H4 (cell line): ENCODE measurements around the gene LRP2. TPM values are rescaled to one million over a fixed set of nuclear protein-coding genes. Genes with fewer than 3 reads are reported as not detected.
"Not testable (repeated sequence)": the region's sequence is repeated elsewhere in the genome, so short reads cannot be mapped to it uniquely, and the experiment has no call there.

Source experiments
- DNase-seq: peaks from one replicate; pipeline ENCODE4 v3.0.0-alpha.2; 2015; ENCODE audit warnings: low spot score
- total RNA-seq: library from RNA; depleted of rRNA; stranded (reverse); fragments of >200 nt; shearing (Covaris generic); gene quantifications from 2 replicates; pipeline ENCODE4 v1.2.3, GENCODE V29; 2014

LRP2 gene
- total RNA-seq, 1 experiment from 2014 or later: 0.10 TPM

DNA sequence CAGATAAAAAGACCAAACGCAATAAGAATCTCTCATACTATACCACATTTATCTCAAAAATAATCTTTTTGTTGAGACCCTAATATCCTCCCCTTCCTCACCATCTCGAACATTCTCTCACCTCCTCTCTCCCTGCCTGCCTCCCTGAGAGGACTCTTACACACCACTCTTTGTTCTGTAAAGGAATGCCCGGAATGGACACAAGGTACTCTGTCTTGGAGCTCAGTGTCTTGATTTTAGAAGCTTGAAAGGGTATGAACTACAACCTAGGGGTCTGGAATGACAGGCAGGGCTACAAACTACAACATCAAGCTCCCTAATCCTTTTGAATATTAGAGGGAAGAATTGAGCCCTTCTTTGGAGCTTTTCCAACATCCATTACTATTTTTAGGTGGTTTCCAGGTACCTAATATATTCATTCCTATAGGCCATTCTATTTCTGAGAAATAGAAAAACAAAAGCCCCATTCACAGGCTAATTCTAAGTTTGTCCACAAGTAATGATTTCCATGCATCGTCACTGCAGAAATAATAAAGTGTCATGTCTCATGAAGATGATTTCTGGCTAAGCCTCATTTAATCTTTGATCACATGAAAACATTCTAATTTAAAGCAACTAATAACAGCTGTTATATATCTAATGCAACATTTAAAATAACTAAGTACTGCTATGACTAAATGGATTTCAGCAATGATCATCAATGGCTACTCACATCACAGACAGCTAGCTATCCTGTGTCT, 60.6 kb downstream of the LRP2 start:
- DNase-seq: no peak

DNA sequence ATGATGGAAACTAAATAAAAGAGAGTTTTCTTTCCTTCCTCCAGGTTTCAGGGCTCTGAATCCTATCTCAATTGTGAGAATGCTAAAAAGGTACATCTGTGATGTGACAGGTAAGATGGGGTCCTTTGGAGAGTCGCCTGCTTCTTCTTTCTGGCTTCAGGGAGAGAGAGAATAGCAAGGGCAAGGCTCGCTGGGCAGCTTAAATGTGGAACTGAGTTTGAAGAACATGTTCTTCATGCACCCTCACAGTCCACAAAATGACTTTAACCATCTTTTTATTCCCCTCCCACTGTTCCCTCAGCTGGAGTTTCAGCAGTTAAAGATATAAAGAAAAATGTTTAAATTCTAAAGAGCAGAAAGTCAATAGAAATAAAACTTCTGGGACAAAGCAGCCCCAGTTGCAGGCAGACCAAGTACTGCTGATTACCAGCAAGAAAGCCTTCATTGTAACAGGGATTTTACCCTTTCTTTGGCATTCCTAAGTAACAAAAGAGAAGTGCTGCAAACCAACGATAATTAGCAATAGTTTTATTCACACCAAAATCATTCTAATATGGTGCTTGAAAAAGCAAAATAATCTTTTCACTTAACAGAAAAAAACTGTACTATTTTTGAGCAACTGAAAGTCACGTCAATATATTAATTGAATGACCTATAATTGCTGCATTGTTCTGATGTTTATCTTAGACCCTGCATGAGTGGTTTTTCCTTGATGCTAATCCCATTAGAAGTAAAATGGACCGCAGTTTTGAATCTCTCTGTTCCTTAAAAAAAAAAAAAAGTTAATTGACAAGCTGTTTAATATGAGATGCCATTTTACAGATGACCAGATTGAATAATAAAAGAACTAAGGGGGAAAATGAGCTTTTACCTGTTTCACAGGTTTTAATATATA, 61.5 kb downstream of the LRP2 start:
- no peak for DNase-seq

DNA sequence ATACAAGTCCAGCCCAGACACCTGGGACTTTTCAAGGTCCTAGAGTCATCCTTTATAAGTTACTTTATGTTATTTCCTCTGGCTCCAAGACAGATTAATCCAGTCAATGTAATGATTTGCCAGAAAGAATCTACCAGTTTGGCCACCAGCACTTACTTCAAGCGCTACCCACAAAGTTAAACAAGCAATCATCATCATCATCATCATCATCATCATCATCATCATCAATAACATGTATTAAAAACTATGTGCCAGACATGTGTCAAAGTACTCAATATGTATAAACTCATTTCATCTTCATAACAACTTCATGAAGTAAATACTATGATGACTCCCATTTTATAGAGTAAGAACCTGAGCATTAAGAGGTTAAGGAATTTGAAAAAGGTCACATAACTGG, 64.3 kb downstream of the LRP2 start:
- DNase-seq: no peak

DNA sequence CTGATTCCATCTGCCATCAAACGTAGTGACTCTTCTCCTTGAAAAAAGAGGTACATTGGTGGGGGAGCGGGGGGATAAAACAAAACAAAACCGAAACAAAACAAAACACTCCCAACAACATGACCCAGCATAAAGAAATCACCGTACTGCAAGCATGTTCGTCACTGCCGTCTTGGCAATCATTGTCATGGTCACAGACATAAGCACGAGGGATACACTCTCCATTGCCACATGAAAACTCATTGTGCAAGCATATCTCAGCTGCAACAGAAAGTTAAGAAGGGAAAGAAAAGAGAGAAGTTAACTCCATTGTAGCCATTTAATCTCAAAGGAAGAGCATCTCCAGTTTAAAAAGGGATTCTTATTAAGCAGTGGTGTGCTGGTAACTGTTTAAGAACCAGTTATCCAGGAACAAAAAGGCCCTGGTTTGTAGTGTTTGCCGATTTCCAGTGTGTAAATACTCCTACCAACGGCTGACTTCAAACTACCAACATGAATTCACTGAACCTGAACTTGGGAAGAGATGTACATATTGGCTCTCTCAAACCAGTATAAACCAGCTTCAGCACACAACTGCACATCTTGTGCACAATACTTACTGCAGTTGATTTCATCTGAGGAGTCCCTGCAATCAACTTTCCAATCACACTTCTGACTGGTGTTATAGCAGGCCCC, 68.2 kb downstream of the LRP2 start:
- DNase-seq: no peak

DNA sequence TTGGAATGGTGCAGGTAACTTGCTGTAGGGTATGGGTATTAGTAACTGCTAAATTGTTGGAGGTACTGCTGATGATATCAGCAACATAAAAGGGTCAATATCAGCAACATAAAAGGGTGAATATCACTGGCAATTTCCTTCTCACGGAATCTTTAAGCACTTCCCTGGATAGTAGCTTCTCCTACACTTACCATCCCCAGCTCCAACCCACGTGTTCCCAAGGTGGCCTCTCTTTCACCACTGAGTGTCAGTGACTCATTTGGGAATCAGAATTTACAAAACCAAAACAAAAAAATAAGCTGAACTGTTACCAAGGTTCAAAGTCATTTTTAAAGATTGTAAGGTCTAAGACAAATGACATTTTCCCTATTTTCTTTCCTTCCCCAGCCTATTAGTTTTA, 70.8 kb downstream of the LRP2 start:
- DNase-seq: peak; percentile 22

DNA sequence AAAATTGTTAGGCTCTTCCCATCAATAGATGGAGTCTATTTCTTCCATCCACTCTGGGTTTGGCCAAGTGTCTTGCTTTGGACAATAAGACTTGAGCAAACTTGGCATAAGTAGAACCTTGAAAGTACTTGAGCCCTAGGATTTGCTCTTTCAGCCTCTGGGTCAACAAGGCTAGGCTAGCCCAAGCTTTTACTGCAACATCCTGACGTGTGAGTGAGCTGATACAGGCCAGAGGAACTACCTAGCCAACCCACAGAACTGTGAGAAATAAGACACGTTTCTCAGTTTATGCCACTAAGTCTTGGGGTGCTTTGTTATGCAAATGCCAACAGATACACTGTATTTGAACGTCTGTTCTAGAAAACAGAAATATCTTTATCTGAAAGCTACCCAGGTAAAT, 71.9 kb downstream of the LRP2 start:
- no peak for DNase-seq

DNA sequence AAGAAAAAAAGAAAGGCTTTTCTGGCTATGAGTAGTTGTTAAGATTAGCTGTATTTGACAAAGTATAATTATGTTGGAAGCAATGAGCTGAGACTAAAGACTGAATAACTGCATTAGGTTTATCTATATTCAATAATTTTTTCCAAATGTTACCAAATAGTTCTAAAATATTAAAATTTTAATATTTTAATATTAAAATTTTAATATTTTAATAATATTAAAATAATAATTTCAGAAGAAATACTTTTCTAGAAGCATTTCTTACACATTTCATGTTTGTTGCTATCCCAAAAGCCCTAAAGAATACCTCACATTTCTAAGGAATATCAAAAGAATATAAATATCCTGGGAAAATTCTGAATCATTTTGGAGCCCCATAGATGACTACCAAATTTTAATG, 74.7 kb downstream of the LRP2 start:
- no peak for DNase-seq

DNA sequence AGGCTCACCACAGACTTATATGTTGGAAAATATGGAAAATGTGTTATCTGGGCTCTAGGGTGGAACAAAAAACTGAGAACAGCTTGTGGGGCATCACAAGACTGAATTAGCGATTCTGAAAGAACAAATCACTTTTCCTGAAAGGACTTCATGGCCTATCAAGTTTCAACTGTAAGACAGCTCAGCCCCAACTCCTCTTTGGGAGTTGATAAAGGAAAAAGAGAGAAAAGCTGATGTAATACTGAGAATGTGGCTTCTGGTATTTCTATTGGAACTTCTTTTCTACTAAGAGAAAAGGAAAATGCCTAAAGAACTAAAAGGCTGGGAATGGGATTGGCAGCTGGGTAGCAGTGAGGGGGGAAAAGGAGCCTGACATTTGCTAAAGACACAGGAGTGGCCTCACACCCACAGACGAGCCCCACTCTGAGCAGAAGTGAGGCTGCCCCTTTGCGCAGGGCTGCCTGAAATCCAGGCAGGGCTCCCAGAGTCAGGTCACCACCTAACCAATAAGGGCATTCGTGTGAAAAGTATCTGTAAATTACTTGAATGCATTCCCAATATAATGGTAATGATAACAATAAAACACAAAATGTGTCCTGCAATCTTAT, 75.6 kb downstream of the LRP2 start:
- no peak for DNase-seq

DNA sequence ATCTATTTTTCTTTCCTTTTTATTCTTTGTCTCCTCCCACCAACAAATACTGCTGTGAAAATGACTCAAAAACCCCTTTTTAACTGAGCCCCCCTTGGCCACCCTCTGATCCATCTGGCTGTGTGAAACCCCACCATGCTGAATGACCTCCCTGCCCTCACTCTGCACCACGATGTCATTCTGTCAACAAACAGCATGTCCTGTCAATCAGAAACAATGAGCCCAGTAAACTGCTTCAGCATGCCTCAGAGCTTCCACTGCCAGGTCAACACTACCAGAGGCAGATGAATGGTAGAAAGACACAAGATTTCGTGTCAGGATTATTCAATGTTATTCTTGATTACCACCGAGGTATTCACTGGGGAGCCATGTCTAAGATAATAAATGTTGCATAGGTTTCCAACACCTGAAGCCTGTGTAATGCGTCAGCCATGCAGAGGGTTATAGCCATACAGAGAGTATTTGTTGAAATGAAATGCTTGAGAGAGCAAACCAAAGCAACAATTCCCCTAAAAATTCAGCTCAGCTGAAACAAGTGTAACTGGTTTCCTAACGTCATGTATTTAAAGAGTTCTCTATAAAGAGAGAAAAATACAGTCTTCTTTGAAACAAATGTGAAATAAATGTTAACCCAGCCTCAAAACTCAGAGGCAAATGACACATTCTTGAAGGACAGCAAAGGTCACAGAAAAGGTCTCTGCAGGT, 76.7 kb downstream of the LRP2 start:
- no peak for DNase-seq

DNA sequence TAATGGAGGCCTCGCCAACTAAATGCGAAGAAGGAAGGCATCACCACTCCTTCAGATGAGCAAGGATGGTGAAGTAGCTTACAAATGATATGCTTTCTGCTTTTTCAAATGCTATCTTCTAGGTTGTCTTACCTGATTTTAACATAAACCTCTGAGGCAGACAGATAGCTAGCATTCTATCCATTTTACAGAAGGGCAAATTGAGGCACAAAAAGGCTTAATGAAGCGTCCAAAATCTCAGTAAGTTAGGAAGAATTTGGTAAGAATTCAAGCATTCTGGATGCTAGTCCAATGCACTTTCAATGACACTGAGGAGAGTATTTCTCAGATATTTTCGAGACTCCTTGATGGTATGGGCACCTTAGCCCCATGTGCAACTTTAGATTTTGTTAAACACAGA, 81.8 kb downstream of the LRP2 start:
- no peak for DNase-seq

DNA sequence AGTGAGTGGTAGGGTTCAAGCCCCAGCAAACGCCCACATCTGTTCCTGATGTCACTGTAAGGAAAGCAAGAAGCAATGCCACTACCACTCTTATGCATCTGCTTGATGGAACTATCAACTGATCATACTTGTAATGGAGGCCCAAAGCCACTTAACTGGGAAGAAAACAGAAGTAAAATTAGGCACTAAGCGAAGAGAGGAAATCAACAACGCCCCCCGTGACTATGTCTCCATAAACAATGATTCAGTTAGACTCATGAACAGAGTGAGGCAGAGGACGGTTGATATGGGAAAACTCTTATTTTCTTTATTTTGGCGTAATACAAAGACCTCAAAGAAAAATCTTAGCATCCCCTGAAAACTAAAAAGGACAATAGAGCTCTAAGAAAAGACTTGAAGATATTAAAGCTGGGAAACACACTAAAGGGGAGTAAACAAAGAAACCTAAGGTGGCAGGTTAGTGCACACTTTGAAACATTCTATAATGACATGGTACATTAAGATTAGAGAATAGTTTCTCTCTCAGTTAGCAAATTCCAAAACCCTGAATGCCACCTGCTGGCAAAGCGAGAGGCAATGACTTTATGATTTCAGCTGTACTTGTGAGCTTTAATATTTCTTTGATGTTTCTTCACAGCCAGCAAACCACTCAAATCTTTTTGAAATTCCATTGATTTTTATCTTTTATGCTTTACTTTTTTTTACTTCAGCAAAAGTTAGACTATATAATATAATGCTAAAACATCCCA, 86.5 kb downstream of the LRP2 start:
- peak; percentile 14 for DNase-seq

DNA sequence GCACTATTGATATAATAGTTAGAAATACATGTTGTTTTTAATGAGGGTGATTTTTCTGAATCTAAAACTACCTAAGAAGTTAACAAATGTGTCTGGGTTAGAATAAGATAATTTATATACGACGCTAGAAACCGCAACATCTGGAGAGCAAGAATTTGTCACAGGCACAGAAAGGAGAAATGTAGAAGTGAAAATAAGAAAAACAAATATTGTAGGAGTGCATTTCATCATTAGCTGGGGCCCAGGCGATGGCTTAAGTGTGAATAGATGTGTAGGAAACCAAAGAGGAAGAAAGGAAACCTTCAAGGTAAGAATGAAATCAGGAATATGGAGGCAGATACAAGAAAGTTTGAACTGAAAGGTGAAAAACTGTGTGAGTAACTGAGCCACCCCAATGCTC, 90.3 kb downstream of the LRP2 start:
- no peak for DNase-seq

DNA sequence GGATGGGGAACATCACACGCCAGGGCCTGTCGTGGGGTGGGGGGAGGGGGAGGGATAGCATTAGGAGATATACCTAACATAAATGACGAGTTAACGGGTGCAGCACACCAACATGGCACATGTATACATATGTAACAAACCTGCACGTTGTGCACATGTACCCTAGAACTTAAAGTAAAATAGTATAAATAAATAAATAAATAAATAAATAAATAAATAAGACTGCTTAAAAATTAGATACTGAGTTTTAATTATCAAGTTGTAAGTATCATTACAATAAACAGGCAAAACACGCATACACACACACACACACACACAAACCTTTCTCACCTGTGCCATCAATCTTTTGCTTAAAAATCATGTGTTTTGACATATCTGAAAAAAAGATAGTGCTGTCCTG, 91.8 kb downstream of the LRP2 start:
- not testable (repeated sequence) for DNase-seq

DNA sequence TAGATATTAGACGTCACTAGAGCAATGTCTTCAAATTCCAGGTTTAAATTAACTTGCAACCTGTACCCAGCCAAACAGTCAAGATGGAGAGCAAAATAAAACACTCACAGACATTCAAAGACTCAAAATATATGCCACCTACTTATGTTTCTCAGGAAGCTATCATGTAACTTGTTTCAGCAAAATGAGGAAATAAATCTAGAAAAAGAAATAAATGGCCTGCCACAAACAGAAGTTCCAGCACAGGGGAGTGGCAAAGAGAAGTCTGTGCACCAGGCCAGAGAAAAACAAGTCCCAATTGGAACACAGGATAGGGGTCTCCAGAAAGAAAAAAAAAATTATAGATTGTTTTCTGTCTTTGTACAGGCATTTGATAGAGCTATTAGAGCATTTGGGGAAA, 96.7 kb downstream of the LRP2 start:
- no peak for DNase-seq

DNA sequence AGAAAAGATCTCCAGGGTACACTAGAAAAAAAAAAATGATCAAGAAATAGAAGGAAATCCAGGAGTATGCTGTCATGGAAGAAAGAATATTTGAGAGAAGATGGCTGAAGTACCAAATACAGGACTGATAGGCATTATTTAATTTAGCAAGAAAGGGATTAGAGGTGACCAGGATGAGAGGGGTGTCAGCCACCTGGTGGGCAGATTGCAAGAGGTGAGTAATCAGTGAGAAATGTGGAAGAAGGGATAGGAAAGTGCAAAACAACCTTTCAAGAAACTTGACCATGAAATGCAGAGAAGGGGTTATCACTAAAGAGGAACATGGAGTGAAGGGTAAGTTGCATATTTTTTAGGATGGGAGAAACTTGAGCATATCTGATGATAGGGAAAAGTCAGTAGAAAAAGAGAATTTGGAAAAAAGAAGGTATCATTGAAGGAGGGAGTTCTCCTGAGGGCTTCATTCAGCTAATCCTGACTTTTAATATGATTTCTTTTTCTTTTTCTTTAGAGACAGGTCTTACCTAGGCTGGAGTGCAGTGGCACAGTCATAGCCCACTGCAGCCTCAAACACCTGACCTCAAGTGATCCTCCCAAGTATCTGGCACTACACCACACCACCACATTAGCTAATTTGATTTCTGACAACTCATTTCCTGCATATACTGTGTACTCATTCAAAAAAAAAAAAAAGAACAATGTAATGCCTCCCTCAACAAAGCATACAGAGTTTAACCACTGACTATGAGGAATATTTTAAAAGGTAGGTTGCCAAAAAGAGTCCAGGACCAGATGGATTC, 101.3 kb downstream of the LRP2 start:
- DNase-seq: no peak

DNA sequence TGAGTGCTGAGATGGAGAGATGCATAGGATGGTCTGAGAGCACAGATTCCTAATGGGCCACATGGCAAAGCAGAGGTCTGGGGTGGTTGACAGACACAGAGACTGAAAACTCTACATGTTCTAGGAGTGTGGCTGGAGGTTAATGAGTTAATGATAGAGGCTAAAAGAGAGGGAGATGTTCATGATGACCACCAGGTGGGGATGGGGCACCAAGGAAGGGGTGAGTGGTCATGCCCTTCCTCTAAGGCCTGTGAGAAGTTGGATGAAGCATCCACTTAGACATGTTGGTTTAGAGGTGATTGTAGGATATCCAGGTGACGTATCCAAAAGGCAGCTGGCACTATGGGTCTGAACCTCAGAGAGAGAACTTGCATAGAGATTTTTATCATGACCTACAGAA, 102.1 kb downstream of the LRP2 start:
- no peak for DNase-seq

DNA sequence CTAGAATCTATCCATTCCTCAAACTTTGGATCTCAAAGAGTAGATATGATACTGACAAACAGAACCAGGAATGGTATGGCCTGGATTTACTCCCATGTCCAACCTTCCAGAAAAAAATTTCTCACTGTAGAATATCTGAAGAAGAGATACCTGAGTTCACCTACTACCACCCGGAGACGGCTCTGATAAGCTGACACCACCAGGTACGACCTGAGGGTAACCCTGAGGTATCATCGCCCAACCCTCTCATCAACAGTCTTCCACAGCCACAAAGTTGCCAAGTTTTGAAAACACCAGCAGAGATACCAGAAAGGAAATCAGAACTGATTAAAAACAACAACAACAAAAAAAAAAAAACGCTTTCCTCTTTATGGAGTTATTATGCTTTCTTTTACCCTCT, 102.9 kb downstream of the LRP2 start:
- DNase-seq: no peak

DNA sequence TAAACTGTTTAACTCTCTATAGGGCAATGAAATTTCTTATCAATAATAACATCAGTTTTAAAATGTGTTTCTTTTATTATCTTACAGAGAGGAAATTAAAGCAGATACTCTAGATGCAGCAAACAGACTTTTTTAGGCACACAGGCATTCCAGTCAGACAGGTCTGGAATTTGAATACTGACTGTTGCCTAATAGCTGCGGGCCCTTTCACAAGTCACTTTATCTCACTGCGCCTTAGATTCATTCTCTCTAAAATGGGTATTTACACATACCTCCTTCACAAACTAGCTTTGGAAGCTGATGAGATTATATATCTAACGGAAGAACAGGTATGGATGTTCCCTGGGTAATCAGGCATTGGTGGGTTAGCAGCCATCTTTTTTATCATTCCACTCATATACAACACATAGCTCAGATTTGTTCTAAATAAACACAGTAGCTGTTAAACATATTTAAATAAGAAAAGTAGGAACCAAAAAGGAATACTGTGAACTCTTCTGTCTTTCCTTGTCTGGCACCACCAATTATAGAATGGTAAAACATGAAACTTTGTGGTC, 104.2 kb downstream of the LRP2 start:
- DNase-seq: no peak

DNA sequence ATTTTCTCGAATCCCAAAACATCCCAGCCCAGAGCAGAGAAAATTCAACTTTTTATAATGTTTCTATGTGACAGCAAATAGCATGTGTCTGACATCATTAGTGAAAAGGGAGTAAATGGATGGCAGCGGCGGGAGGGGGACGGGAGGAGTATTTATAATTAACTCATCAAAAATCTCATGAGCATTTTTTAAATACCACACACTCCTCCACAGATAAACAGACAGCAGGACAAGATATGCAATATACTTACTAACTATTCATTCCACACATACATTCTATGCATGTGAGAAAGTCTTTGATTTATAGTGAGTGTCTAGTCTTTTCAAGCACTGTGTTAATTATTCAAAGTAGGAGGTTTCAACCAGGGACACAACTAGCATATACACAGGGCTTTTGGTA, 107.6 kb downstream of the LRP2 start:
- no peak for DNase-seq

DNA sequence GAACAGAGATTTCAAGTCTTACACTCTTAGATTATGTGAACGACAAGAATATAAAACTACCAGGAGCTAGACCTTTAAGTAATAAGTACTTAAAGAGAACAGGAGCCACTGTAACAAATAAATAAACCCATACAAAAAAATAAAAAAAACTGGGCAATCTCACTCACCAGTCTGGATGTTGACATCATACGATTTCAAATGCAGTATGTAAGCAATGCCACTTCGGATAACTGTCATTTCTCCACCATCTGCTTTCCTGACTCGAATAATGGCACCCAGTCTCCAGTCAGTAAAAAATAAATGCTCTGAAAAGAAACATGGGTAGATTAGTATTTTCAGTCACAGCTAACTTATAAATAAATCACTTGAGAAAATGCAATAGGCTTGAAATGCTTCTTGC, 115.1 kb downstream of the LRP2 start:
- no peak for DNase-seq
